Calu3 (cell line): ENCODE results near the gene LY6G5B. TPM values are rescaled to one million over a fixed set of nuclear protein-coding genes. Genes with fewer than 3 reads are reported as not detected.

Experiments used
- BruUV-seq: library from RNA; stranded (reverse); fragments of 400-500 nt; replicated peaks from 2 replicates; lab custom pipeline; 2021; lab: Mats Ljungman, UMichigan
- CTCF ChIA-PET: fragments of 300-600 bp; sonication (Branson Sonifier 250); formaldehyde crosslinking; loops from one replicate; lab custom pipeline; 2022; ENCODE audit warnings: antibody characterized with exemption; lab: Charles Lee
- DNase-seq: peaks from one replicate; pipeline ENCODE4 v3.0.0; 2022
- H3K27ac Mint-ChIP-seq: one replicate; pipeline ENCODE4 v1.8.0; 2022; ENCODE audit warnings: mixed read lengths; ENCODE audit not compliant: unreplicated experiment
- H3K27me3 Mint-ChIP-seq: one replicate; pipeline ENCODE4 v1.8.0; 2022; ENCODE audit warnings: mixed read lengths; ENCODE audit not compliant: unreplicated experiment
- H3K36me3 Mint-ChIP-seq: one replicate; pipeline ENCODE4 v1.8.0; 2022; ENCODE audit warnings: mild to moderate bottlenecking, moderate library complexity, mixed read lengths; ENCODE audit not compliant: insufficient read depth, unreplicated experiment
- H3K4me1 Mint-ChIP-seq: one replicate; pipeline ENCODE4 v1.8.0; 2022; ENCODE audit warnings: mild to moderate bottlenecking, low read depth, mixed read lengths; ENCODE audit not compliant: unreplicated experiment
- H3K4me3 Mint-ChIP-seq: one replicate; pipeline ENCODE4 v1.8.0; 2022; ENCODE audit warnings: mild to moderate bottlenecking, low read depth, moderate library complexity, mixed read lengths; ENCODE audit not compliant: unreplicated experiment
- H3K9me3 Mint-ChIP-seq: one replicate; pipeline ENCODE4 v1.8.0; 2022; ENCODE audit warnings: low read depth, mixed read lengths; ENCODE audit not compliant: unreplicated experiment
- intact Hi-C: fragments of 100-400 bp; cut with micrococcal nuclease; formaldehyde crosslinking; loops from one replicate; pipeline ENCODE4 v1.10.0; 2022; ENCODE audit not compliant: unreplicated experiment
- total RNA-seq: library from RNA; stranded (reverse); gene quantifications from 2 replicates; pipeline ENCODE4 v1.2.3, GENCODE V29; 2022
- TF ChIP-seq, protein P1 (sequence below): fragments of 200-600 bp; IDR thresholded peaks from one replicate; pipeline ENCODE4 v1.8.0; 2022; ENCODE audit warnings: antibody characterized with exemption; ENCODE audit not compliant: unreplicated experiment

The LY6G5B gene
- total RNA-seq, 1 experiment from 2014 or later = 44.6 TPM

DNA sequence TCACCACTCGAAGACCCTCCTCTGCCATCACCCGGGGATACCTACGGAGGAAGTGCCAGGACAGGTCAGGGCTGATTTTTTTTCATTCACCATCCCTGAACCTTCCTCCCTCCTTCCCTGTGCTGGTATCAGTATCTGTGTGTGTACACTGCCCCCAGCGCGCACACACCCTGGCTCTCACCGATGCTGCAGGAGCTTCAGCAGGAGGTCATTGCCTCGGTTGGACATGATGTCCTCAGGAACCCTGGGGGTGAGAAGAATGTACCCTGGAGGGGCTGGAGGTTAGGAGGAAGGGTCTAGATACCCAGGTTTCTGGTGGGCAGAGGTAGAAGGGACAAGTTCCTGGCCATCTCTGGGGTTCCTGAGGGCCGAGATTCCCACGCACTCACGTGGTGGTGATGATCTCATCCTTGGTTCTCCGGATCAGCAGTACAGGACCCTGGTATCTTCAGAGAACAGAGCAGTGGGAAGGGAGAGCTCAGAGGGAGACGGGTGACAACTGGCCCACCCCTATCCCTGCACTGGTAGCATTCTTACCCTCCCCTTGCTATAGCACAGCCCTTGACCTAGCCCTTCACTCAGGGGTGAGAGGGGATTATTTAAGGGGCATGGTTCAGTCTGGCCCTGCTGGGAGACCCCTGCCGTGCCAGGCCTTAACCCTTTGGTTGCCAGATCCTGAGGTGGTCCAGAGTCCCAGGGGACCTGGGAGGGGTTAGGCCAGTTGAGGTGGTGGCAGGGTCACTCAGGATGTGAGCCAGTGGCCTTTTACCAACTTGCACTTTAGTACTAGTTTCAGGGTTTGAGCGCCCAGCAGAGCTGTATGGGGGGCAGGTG is 18.3 kb downstream of the LY6G5B start:
- BruUV-seq = no TSS peak
- DNase-seq = no peak
- Mint-ChIP-seq H3K27me3 (no peaks in the 10 kb centered on the region), H3K9me3 (no peaks in the 10 kb centered on the region), H3K36me3 (peaks cover 45% of the 10 kb centered on the region), H3K4me1 (peaks cover 22% of the 10 kb centered on the region), H3K4me3 (no peak overlapping the region), H3K27ac (no peak overlapping the region)
- intact Hi-C loops = no loop called here
- CTCF ChIA-PET = no interaction called here
- TF ChIP-seq, protein P1, sequence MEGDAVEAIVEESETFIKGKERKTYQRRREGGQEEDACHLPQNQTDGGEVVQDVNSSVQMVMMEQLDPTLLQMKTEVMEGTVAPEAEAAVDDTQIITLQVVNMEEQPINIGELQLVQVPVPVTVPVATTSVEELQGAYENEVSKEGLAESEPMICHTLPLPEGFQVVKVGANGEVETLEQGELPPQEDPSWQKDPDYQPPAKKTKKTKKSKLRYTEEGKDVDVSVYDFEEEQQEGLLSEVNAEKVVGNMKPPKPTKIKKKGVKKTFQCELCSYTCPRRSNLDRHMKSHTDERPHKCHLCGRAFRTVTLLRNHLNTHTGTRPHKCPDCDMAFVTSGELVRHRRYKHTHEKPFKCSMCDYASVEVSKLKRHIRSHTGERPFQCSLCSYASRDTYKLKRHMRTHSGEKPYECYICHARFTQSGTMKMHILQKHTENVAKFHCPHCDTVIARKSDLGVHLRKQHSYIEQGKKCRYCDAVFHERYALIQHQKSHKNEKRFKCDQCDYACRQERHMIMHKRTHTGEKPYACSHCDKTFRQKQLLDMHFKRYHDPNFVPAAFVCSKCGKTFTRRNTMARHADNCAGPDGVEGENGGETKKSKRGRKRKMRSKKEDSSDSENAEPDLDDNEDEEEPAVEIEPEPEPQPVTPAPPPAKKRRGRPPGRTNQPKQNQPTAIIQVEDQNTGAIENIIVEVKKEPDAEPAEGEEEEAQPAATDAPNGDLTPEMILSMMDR = no peak

DNA sequence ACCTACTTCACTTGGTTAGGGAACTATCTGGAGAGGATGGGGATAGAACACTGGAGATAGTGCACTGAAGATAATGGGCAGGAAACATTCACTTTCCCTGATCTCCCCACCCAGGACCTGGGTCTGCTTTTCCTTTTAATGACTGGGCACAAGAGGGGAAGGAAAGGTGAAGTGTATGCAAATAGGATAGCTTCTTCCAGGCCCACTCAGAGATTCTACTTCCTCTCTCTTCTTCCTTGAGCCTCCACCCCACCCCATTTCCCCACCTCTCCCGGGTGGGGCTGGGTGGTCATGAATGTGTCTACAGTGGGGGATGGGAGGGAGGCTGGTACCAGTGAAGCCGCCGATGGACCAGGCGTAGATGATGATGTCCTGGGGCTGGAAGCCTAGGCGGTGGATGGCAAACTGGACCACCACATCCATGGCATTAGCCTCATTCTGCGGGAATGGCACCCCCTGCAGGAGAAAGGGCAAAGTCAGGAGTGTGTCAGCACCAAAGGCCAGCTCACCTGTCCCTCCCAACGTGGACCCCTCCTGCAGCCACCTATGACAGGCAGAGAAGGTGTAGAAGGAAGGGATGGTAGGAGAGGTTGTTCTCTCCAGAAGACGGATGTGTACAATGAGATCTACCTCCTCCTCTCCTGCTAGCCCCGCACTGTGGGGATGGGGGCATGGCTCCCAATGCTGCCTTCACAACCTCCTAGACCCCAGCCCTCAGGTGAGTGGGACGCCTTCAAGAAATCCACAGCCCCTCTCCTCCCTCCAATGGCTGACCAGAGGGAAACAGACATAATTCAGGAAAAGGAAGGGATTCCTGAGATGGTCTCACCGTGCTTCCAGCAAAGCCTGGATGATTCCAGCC is 19.7 kb downstream of the LY6G5B start:
- TF ChIP-seq, protein P1 = peak; percentile 44
- peak; percentile 43 for DNase-seq
- intact Hi-C loops = no loop called here
- Mint-ChIP-seq H3K36me3 (peaks cover 46% of the 10 kb centered on the region), H3K9me3 (no peaks in the 10 kb centered on the region), H3K4me3 (no peak overlapping the region), H3K4me1 (peaks cover 16% of the 10 kb centered on the region), H3K27me3 (no peaks in the 10 kb centered on the region), H3K27ac (no peak overlapping the region)
- BruUV-seq = no TSS peak
- CTCF ChIA-PET = interaction anchor here (1.0 to 2.6 kb wide), 7 partner anchors 8 to 86 kb away, joined by 3 to 8 read pairs (median 4); partner anchors contain the start of genes LY6G5C and MSH5

DNA sequence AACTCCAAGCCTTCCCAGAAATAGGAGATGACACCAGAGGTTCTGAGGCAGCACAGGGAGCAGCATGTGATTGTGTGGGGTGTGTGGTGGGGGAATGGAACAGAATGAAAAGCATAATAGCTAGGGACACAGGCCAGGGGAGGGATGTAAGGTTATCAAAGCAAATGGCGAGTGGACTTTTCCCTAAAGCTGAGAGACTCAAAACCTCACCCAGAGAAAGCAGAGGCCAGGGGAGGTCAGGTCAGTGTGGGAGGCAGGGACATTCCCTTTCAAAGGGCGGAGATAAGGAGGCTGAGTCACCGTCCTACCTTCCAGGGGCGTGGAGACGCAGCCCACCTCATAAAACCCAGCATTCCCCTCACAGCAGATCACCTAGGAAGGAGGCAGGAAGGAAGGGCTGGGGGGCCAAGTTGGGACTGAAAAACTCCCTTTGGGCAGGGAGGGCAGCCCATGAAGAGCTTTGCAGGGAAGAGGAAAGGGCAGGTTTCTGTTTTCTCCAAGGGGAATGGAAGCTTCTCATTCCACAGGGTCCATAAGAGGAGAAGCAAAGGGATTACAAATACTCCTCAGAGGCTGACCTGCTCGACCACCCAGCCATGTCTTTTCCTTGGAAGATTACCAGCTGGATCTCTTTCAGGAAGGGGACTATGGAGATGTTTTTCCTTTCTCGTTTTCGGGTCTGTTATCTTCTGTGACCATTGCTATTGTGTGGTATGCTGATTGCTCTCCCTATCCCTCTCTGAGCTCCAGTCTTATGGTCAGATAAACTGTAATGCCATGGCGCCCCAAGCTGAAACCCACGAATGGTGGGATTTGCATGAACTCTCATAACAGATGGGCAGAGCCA is 20.7 kb downstream of the LY6G5B start:
- intact Hi-C loops = no loop called here
- peaks cover 16% of the 10 kb centered on the region for H3K4me1 Mint-ChIP-seq
- H3K27me3 Mint-ChIP-seq = no peaks in the 10 kb centered on the region
- CTCF ChIA-PET = interaction anchor here (0.6 to 2.6 kb wide), 10 partner anchors 9 to 249 kb away, joined by 3 to 14 read pairs (median 4); partner anchors contain the start of genes LY6G5C and MSH5
- H3K9me3 Mint-ChIP-seq = no peaks in the 10 kb centered on the region
- TF ChIP-seq, protein P1 = no peak
- DNase-seq = peak; percentile 27
- no TSS peak for BruUV-seq
- no peak overlapping the region for H3K4me3 Mint-ChIP-seq
- peaks cover 49% of the 10 kb centered on the region for H3K36me3 Mint-ChIP-seq
- no peak overlapping the region for H3K27ac Mint-ChIP-seq

DNA sequence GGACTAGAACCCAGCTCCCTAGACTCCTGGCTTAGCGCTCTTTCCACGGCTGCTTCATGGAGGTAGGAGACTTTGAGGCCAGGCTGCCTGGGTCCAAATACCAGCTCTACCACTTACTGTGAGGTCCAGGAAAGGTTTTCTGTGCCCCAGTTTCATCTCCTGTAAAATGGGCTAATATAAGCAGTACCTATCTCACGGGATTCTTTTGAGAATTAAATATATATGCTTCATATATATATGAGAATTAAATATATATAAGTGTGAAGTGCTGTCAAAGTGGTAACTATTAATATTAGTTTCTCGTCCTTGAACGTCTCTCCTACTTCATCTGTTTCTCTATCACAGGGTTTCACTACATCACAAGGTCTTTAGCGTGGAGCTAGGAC is 21.3 kb downstream of the LY6G5B start:
- intact Hi-C loops = no loop called here
- Mint-ChIP-seq H3K4me1 (peaks cover 16% of the 10 kb centered on the region), H3K36me3 (peaks cover 51% of the 10 kb centered on the region), H3K27ac (no peak overlapping the region), H3K27me3 (no peaks in the 10 kb centered on the region), H3K9me3 (no peaks in the 10 kb centered on the region), H3K4me3 (no peak overlapping the region)
- no TSS peak for BruUV-seq
- TF ChIP-seq, protein P1 = no peak
- no peak for DNase-seq
- CTCF ChIA-PET = interaction anchor here (0.6 to 2.6 kb wide), 6 partner anchors 10 to 249 kb away, joined by 3 to 14 read pairs (median 8); partner anchors contain the start of genes LY6G5C and MSH5
